CMK (cell line): ENCODE data around the gene HSD17B10.
A peak's percentile ranks its signal among the peaks of the same experiment; 100 is the strongest.
"Not testable (repeated sequence)": the region's sequence is repeated elsewhere in the genome, so short reads cannot be mapped to it uniquely, and the experiment has no call there.

Experiments
- DNase-seq: peaks from one replicate; pipeline ENCODE4 v3.0.0-alpha.2; 2010; ENCODE audit warnings: low read depth

The HSD17B10 gene

DNA sequence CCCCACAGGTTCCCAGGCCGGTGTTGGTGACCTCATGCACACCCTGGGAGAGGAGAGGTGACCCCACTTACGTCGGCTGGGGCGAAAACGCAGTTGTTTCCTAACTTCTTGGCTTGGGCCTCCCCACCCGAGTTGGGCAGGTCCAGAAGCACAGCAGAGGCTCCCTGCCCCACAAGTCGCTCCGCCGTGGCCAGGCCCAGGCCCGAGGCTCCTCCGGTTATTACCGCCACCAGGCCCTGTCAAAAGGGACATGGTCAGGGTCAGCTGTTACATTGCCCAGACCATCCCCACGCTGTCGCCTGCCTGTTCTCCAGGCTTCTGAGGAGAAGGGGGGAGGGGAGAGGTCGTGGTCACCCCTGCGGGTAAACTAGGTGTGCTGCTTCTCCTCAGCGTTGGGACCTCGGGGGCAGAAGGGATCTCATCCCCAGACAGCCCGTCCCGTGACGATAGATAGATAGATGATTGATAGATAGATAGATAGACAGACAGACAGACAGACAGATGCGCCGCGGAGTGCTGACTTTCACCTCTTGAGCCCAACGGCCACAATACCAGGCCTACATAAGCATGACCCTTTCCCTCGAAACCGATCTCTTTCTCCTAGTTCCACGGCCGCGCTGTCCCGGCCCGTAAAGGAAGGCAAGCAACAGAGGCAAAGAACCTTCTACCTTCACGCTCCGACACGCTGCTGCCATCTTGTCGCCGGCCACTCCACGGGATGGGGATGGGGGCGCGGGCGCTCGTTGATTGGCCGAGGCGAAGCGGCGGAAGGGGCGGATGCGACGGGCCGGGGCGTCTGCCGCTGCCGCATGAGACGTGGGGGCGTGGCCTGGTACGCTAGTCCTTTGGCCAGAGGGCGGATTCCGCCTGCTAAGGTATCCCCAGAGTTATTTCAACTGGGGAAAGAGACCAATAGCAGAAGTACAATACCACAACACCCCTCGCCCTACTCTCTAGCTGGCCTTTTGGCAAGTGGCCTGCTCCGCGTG lies at the start of gene HSD17B10:
TSS of gene HSD17B10 (minus strand) at position 720 of the 989 bp plus-strand sequence. CDS start at position 695, 25 bp downstream.
- peak; percentile 60 for DNase-seq

DNA sequence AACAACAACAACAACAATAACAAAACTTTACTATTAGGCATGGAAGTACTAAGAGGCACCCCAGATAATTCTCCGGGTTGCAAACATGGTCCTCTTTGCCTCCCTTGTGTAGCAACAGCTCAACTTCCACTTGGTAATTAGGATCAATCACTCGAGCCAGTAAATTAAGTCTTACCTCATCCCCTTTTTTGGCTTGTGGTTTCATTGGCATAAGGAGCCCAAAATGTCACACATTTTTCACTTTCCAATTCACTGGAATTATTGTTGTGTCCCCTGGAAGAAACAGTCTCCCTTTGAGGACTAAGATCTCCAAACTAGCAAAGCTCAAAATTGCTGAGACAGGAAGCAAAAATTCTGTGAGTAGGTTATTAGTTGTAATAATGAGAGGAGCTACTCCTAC lies 49.2 kb upstream of the HSD17B10 start:
- no peak for DNase-seq

DNA sequence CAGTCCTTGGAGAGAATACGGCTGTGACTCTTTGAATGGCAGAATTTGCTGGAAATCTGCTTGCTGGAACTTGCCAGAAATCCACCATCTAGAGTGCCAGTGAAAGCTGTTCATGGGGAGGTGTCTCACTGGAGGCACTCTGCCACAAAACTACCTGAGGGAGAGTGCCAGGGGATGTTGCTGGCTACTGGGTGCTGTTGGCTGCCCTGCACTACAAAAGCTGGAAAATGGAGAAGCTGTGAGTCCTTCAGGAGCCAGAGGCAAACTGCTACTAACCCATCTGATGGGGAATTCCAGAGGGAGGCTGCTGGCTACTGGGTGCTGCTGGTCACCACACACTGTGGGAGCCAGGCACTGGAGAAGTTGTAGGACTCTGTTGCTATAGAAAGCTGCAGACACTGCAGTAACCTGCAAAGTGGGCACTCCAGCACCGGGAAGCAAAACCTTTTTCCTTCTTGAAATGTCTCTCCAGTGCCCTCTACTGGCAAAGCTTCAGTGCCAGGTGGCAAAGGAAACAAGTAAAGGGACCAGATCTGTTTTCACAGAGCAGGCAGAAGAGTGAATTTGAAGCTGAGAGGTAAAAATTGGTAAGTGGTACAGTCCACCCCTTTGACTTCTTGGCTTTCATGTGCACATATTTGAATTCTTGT lies 47.8 kb upstream of the HSD17B10 start:
- DNase-seq, result no peak

DNA sequence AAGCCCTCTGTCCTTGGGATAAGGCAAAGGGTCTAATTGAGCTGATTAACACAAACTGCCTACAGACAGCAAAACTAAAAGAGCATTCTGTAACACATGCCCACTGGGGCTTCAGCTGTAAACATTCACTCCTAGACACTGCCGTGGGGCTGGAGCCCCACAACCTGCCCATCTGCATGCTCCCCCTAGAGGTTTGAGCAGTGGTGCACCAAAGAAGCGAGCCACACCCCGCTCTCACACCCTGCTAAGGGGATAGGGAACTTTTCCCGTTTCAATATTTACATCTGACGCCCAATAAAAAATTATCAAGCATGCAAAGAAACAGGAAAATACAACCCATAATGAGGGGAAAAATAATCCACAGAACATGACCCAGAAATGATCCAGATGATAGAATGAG lies 46.9 kb upstream of the HSD17B10 start:
- DNase-seq, result no peak

DNA sequence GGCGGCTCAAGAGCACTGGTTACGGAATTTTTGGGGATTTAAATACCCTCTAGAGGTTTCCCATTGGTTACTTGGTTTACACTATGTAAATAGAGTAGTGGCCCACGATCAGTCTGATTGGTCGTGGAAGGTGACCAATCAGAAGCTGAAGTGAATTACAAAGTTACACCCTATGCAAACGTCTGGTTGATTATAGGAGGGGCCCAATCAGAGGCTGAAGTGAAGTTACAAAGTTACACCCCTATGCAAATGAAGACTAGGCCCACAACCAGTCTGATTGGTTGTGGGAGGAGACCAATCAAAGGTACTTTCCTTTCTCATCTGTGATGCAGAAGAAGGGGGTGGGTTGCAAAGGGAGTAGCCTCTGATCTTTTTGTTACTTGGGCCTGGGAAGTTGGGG lies 45.1 kb upstream of the HSD17B10 start:
- no peak for DNase-seq

DNA sequence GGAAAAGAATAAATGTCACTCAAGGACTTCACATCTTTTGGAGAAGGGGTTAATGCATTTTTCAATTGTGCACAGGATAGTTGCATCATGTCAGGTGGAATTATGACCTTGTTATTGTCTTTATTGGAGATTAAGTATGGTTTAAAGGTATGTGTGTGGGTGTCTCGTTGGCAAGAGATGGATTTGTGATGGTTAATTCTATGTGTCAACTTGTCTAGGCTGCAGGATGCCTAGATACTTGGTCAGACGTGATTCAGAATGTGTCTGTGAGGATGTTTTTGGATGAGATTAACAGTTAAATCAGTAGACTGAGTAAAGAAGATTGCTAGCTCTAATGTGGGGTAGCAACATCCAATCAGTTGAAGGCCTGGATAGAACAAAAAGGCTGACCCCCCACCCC lies 42.2 kb upstream of the HSD17B10 start:
- DNase-seq, result no peak

DNA sequence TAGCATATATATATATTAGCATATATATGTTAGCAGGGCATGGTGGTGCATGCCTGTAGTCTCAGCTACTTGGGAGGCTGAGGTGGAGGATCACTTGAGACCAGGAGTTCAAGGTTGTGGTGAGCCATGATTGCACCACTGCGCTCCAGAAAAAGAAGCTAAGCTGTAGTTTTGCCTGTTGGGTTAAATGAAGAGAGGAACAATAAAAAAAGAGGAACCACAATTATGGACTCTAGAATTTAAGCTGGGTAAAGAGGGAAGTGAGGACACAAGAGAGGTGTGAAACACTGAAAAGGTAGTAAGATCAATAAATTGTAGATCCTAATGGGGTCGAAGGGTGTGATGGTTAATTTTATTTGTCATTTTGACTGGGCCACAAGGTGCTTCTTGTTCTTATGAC lies 40.5 kb upstream of the HSD17B10 start:
- DNase-seq, result no peak

DNA sequence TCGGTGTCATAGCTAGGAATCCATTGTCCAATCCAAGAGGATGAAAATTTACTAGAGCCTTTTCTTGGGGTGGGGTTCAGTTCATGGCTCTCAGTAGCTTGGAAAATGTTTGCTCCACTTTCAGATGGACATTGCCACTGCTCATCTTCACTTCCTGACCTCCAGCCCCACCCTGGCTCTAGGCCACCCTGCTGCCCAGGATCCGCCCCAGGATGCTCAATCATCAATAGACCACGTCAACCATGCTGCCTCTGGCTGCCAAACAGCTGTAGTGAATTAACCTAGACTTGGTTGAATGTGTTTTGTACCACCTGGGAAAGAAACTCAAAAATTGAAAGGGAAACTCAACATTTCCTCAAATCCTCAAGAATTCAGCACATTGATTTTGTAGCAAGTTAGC lies 37.2 kb upstream of the HSD17B10 start:
- DNase-seq, result no peak

DNA sequence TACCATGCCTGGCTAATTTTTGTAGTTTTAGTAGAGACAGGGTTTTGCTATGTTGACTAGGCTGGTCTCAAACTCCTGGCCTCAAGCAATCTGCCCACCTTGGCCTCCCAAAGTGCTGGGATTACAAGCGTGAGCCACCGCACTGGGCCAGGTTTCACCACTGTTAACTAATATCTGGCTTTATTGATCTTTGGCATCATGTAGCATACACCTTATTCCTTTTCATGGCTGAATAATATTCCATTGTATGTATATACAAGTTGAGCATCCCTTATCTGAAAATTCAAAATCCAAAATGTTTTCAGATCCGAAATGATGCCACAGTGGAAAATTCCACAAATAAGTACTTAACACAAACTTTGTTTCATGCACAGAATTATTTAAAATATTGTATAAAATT lies 34.5 kb upstream of the HSD17B10 start:
- not testable (repeated sequence) for DNase-seq

DNA sequence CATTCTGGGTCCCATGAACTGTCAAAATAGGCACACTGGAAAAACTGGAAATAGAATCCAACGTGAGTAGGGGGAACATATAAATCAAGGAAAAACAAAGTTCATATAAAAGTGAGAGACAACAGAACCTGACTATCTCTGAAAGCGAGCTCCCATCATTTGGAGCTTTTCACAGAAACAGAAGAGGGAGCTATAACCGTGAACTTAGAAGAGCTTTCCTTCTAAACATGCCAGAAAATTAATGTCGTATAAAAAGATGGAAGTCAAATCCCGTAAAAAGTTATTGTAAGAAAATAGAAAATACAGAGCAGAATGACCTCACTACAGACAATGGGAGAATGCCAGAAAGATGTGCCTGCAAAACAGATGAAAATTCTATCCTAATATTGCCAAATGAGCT lies 23.9 kb upstream of the HSD17B10 start:
- DNase-seq, result no peak

DNA sequence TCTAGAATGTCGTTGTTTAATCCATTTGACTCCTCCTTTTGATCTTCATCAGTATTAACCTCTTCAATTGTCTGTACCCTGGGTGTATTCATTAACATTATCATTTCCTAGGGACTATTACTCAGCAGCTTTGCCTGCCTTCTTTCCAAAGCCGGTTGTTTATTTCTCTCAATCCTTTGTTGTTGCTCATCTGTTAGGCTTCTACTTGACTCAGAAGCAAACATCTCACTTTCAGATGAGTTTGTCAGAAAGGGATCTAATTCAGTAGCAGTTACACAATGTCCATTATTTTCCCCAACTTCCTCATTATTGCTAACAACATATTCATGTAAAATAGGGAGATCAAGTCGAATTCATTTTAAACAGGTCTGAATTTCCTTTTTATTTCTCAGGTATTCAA lies 22.1 kb upstream of the HSD17B10 start:
- no peak for DNase-seq

DNA sequence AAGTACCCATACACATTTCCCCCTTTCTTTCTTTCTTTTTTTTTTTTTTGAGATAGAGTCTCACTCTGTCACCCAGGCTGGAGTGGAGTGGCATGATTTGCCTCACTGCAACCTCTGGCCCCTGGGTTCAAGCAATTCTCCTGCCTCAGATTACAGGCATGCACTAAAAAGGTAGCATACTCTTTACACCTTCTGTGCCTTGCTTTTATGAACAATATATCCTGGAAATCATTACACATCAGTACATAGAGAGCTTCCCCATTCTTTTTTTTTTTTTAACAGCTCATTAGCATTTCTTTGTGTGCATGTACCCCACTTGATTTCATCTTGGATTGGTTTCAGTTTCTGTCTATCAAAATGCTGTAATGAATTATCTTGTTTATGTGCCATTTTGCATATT lies 18.6 kb upstream of the HSD17B10 start:
- no peak for DNase-seq

DNA sequence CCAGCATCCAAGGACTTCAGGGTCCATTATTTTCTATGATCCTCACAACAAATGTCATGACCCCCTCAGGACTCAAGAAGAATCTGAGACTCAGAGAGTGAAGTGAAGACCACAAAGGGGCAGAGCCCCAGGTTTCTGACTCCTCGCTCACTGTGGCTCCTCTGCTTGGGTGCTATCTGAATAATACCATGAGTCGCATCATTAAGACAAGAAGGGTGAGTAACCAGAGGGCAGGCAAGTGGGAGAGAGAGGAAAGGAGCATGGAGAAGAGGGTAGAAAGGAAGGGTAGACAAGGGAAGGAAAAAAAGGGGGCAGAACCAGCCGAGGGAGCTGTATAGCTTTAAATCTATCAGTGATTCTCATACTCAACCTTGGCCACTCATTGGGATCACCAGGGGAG lies 15.5 kb upstream of the HSD17B10 start:
- no peak for DNase-seq

DNA sequence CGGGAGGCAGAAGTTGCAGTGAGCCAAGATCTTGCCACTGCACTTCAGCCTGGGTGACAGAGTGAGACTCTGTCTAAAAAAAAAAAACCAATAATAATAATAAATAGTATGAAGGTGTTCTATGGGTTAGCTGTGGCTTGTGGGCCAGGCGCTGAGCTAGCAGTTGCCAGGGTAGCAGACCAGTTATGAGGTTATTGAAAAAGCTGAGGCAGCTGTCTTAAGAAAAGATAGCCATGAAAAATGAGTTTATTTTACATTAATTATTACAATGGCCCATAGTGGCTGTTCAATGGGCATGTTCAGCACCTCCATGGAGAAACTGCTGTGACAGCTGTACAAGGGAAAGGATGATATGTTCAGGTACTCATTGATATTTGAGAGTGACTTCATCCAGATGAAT lies 13.3 kb upstream of the HSD17B10 start:
- no peak for DNase-seq

DNA sequence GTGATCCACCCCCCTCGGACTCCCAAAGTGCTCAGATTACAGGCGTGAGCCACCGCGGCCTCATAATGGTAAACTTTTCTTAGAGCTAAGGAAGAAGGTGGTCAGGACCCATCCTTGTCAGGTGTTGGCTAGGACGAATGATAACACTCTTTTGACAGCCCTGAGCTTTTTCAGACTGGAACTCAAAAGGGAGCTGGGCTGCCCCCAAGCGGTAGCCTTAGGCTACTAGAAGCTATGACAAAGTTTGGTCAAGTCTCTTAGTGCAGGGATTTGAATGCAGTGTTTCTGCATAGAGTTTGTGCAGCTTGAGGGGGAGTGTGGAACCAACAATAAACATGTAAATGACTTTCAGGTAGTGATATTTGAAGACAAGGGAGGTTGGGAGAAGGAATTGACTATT lies 11.8 kb upstream of the HSD17B10 start:
- DNase-seq, result no peak

DNA sequence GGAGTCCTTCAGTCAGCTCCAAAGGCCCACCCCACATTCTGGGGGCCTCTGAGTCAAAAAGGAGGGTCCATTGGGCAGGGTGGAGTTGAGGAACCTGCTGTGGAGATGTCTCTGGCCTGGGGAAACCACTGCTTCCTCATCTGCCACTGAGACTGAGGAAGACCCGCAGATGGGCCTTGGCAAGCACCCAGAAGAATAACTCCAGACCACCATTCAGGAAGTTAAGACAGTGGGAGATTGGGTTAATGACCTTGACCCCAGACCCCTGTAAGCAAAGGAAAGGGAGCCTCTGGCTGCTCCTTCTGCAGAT lies 8.1 kb upstream of the HSD17B10 start:
- DNase-seq, result peak; percentile 63

DNA sequence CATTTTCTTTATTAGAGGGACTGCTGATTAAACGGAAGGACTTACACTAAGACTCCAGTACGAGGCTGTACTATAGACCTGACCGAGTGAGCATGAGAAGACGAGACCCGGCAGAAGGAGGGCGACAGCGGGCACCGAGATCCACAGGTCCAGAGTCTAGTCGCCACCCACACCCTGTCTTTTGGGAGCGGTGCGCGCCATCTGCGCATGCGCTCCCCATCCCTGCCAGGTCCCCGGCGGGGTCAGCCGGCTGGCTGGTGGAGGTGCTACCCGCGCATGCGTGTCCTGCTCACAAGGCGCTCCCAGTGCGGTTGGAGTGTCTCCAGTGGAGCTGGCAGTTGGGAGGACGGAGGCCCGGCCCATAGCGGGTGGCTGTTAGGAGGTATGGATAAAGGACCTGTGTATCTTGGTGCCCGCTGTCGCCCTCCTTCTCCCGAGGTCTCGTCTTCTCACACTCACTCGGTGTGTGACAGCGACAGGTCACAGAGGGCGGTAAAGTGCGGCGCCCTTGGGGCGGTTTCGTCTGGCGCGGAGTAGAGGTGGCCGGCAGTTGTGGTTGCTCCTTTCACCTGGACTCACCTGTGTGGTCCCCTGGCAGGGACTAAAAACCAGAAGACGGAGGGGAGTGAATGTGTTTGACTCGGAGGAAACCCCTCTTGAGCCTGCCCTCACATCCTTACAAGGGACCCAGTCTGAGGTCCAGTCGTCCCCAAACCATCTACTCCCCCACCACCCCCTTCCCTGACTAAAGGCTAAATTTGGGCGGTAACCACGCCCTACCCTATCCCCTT lies 7.6 kb upstream of the HSD17B10 start:
- no peak for DNase-seq

DNA sequence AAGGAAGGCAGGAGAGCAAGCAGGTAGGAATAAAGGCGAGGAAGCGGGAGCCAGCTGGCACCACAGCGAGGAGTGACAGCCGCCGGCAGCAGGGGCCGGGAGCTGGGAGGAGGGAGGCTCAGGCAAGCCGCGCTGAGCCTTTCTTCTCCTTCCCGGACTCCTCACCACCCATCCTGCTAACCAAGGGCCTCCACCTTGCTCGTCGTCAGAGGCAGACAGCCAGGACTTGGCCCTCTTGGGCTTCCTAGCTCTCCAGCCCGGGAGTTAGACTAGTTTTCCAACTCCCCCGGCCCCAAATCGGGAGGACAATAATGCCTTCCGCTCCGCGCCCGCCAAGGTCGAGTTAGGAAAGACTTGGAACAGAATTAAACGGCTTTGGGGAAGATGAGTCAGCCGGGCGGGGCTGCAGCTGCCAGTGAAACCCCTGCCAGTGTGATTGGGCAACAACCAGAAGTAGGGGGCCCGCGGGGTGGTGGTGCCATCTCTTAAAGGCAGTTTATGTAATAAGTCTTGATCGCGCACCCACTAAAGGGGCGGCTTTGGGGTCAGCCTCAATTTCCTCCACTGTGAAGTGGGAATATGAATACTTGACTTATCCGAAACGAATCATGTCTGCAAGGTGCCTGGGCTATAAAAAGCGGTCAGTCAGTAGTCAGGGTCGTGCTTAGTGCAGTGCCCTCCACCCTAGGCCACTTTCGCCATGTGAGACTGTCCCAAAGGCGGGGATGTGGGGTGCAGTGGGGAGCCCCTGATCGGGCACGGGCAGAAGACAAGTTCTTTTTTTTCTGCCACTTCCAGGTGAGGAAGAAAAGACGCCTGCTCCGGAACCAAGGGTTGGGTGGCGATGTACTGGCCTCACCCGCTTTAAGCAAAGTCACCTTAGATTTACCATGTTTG lies 6.7 kb upstream of the HSD17B10 start:
- no peak for DNase-seq

DNA sequence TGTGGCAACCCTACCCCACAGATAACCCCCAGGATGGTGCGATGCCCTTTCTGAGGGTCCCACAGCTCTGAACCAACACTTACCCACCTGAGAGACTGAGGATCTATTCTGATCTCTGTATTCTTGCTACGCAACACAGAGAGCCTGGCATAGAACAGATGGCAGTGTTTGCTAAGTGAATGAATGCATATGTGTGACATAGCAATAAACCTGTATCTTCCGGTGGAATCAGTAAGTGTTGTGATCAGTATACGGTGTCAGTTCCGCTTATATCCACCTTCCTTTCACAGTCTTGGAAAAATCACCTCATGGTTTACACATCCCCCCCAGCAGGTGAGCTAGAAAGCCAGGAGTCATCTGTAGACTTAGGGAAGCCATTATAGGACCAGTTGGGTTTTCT lies 5.9 kb upstream of the HSD17B10 start:
- no peak for DNase-seq

DNA sequence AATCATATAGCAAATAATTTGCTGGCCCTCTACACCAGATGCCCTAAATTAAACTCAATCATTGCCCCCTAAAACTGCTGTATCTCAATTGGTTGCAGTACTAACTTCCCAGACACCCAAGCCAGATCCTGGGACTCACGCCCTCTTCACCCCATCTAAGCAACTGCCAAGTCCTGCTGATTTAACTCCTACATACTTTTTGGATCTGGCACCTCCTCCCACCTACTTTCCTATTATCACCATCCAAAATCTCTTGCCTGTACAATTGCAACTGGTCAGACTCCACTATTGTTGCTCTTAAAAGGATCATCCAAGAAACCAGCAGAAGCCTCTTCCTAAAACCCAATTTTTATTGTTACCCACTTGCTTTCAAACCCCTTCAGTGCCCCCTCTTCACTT lies 4.7 kb upstream of the HSD17B10 start:
- DNase-seq, result no peak

DNA sequence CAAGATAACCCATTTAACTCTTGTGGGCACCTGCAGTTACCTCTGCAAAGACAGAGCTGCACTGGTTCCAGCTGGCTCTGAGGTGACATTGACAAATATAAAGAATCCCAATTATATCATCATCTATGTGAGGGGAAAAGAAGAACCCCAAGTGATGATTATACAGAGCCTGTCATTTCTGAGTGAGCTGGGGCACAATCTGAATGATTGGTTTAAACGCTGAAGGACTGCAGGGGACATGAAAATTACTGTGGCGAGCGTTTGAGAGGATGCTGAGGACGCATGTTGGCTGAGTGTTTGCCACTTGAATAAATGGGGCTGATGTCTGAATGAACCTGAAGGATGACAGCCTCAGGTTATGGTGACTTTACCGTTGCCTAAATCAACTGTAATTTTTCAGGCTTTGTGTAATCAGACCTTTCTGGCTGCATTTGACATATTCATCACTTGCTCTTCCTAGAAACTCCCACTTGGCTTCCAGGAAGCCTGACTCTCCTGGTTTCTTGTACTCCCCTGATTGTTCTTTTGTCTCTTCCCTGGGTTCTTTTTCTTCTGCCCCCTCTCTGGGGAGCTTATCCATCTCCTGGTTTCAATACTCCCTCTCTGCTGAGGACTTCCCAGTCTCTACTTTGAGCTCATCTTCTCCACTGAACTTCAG lies 4.1 kb upstream of the HSD17B10 start:
- DNase-seq, result no peak
